ENCODE data around the gene CFC1. TPM values are rescaled to one million over a fixed set of nuclear protein-coding genes. Genes with fewer than 3 reads are reported as not detected.

CFC1 gene
- total RNA-seq, 1 experiment from 2014 or later = not detected

Other genes starting within 250 kb of the CFC1 start
- gene PTPN18, start 243.5 kb downstream of the CFC1 start, total RNA-seq (2021; ENCODE audit: unreplicated experiment) = 35.3 TPM
- gene POTEI, start 90.2 kb downstream of the CFC1 start, total RNA-seq (2021; ENCODE audit: unreplicated experiment) = 0.92 TPM
- gene CFC1B, start 78.4 kb downstream of the CFC1 start, total RNA-seq (2021; ENCODE audit: unreplicated experiment) = not detected
- not detected for gene POTEJ, start 11.9 kb upstream of the CFC1 start, total RNA-seq (2021; ENCODE audit: unreplicated experiment)
- not detected for gene GPR148, start 129.5 kb upstream of the CFC1 start, total RNA-seq (2021; ENCODE audit: unreplicated experiment)
- not detected for gene AMER3, start 156.0 kb upstream of the CFC1 start, total RNA-seq (2021; ENCODE audit: unreplicated experiment)
- gene ARHGEF4, start 237.3 kb upstream of the CFC1 start, total RNA-seq (2021; ENCODE audit: unreplicated experiment) = 0.80 TPM

Data from Panc1 (cell line).